Measurements from ENCODE around the gene TAS2R42.

DNA sequence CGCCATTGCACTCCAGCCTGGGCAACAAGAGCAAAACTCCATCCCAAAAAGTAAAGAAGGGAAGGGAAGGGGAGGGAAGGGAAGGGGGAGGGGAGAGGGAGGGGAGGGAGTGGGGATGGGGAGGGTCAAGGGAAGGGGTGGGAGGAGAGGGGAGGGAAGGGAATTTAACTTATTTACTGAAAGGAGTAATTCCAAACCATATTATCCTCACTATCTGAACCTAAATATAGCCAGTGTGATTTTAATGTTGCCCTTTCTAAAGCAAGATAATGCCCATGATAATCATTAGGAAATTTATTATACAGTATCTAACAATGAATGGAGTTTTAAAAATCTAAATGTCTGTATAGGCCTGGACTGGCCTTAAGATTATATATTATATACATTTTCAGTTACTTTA, 8.5 kb downstream of the TAS2R42 start:
- TF ChIP-seq, protein P1, sequence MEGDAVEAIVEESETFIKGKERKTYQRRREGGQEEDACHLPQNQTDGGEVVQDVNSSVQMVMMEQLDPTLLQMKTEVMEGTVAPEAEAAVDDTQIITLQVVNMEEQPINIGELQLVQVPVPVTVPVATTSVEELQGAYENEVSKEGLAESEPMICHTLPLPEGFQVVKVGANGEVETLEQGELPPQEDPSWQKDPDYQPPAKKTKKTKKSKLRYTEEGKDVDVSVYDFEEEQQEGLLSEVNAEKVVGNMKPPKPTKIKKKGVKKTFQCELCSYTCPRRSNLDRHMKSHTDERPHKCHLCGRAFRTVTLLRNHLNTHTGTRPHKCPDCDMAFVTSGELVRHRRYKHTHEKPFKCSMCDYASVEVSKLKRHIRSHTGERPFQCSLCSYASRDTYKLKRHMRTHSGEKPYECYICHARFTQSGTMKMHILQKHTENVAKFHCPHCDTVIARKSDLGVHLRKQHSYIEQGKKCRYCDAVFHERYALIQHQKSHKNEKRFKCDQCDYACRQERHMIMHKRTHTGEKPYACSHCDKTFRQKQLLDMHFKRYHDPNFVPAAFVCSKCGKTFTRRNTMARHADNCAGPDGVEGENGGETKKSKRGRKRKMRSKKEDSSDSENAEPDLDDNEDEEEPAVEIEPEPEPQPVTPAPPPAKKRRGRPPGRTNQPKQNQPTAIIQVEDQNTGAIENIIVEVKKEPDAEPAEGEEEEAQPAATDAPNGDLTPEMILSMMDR (conservative IDR thresholded peaks at IDR 0.05; ENCODE audit: low read length) = no peak
- no peak for TF ChIP-seq EZH2phosphoT487 (IDR thresholded peaks at IDR 0.05; ENCODE audit: borderline replicate concordance, low read depth, low read length)

Data from OCI-LY7 (cell line).